ENCODE results near the gene ERBIN. TPM values are rescaled to one million over a fixed set of nuclear protein-coding genes. Genes with fewer than 3 reads are reported as not detected.

ERBIN gene
- total and polyA plus RNA-seq, 9 of the 15 experiments (the other 6 are each of a cell fraction or from before 2014, with no cell fraction given) = 11.9 to 72.8 (median 41.7) TPM

DNA sequence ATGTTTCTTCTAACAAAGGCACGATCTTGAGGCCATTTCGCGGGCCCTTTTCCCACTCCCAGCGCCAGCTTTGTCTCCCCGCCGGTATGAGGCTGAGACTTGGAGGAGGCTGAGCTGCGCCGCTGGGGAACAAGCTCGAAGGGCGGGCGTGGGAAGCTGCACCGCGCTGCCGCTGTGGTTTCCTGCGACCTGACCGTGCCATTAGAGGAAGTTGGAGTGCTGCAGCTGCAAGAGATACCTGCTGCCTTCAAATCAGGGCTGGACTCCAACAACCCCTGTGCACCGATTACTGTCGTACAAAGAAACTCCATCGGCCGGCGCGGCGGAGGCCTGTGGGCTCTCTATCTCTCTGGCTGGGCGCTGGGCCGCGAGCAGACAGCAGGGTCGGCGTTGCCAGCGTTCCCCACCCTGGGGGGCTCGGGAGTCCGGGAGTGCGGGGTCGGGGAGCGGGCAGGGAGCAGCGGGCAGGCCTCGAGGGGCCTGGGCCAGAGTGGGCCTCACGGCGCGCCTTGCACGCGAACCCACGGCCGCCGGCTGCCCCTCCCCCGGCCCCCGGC lies 1.3 kb upstream of the ERBIN start (continued):
- TF ChIP-seq, protein P1, sequence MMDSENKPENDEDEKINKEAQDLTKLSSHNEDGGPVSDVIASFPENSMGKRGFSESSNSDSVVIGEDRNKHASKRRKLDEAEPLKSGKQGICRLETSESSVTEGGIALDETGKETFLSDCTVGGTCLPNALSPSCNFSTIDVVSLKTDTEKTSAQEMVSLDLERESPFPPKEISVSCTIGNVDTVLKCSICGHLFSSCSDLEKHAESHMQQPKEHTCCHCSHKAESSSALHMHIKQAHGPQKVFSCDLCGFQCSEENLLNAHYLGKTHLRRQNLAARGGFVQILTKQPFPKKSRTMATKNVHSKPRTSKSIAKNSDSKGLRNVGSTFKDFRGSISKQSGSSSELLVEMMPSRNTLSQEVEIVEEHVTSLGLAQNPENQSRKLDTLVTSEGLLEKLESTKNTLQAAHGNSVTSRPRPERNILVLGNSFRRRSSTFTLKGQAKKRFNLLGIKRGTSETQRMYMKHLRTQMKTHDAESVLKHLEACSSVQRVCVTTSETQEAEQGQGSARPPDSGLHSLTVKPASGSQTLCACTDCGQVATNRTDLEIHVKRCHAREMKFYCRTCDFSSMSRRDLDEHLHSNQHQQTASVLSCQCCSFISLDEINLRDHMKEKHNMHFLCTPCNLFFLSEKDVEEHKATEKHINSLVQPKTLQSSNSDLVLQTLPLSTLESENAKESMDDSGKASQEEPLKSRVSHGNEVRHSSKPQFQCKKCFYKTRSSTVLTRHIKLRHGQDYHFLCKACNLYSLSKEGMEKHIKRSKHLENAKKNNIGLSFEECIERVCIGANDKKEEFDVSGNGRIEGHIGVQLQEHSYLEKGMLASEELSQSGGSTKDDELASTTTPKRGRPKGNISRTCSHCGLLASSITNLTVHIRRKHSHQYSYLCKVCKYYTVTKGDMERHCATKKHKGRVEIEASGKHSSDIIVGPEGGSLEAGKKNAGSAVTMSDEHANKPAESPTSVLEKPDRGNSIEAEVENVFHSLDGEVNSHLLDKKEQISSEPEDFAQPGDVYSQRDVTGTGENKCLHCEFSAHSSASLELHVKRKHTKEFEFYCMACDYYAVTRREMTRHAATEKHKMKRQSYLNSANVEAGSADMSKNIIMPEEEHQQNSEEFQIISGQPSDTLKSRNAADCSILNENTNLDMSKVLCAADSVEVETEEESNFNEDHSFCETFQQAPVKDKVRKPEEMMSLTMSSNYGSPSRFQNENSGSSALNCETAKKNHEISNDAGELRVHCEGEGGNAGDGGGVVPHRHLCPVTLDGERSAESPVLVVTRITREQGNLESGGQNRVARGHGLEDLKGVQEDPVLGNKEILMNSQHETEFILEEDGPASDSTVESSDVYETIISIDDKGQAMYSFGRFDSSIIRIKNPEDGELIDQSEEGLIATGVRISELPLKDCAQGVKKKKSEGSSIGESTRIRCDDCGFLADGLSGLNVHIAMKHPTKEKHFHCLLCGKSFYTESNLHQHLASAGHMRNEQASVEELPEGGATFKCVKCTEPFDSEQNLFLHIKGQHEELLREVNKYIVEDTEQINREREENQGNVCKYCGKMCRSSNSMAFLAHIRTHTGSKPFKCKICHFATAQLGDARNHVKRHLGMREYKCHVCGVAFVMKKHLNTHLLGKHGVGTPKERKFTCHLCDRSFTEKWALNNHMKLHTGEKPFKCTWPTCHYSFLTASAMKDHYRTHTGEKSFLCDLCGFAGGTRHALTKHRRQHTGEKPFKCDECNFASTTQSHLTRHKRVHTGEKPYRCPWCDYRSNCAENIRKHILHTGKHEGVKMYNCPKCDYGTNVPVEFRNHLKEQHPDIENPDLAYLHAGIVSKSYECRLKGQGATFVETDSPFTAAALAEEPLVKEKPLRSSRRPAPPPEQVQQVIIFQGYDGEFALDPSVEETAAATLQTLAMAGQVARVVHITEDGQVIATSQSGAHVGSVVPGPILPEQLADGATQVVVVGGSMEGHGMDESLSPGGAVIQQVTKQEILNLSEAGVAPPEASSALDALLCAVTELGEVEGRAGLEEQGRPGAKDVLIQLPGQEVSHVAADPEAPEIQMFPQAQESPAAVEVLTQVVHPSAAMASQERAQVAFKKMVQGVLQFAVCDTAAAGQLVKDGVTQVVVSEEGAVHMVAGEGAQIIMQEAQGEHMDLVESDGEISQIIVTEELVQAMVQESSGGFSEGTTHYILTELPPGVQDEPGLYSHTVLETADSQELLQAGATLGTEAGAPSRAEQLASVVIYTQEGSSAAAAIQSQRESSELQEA (IDR thresholded peaks at IDR 0.05; ENCODE audit: low read depth) = no peak
- TF ChIP-seq NFE2L1 (tag; IDR thresholded peaks at IDR 0.05; ENCODE audit: borderline replicate concordance, low read depth) = no peak
- TF ChIP-seq JUND (IDR thresholded peaks at IDR 0.05; ENCODE audit: borderline replicate concordance, low read depth, low read length) = 0 out of 2 replicates have a peak, but pooled peaks have one; percentile 9
- TF ChIP-seq JUND (tag; IDR thresholded peaks at IDR 0.05; ENCODE audit: borderline replicate concordance, low read depth, low read length) = no peak; the same call in 2 of the 3 replicates
- no peak for TF ChIP-seq KLF6 (CRISPR knock-in tag; IDR thresholded peaks at IDR 0.05; ENCODE audit: borderline replicate concordance)
- peak in 1 of 2 experiments; percentile 55 for TF ChIP-seq NRF1 (conservative IDR thresholded peaks at IDR 0.05 in 1 of 2, IDR thresholded peaks at IDR 0.05 in 1 of 2)
- no peak for TF ChIP-seq HNRNPLL (IDR thresholded peaks at IDR 0.05; ENCODE audit: low read depth, low read length, poor library complexity, severe bottlenecking)
- TF ChIP-seq ZNF561 (CRISPR knock-in tag; conservative IDR thresholded peaks at IDR 0.05) = no peak
- no peak for TF ChIP-seq RBFOX2 (IDR thresholded peaks at IDR 0.05; ENCODE audit: low read depth, low read length)

All from K562 (cell line).